Neural progenitor cell (in vitro differentiated cells): ENCODE measurements around the gene DEGS1. TPM values are rescaled to one million over a fixed set of nuclear protein-coding genes. Genes with fewer than 3 reads are reported as not detected.

Source experiments
- DNase-seq: peaks from one replicate; pipeline ENCODE4 v3.0.0-alpha.2; 2016; ENCODE audit warnings: low spot score
- H2AFZ ChIP-seq: fragments of 200-600 bp; sonication (generic); replicated peaks from 2 replicates; pipeline ENCODE4 v1.6.1; 2016; ENCODE audit warnings: antibody characterized with exemption
- H3F3A ChIP-seq: fragments of 200-600 bp; sonication (generic); 2 replicates; pipeline ENCODE4 v1.6.1; 2016; ENCODE audit warnings: antibody characterized with exemption, low read depth
- H3K27ac ChIP-seq: fragments of 200-600 bp; sonication (generic); 2 replicates; pipeline ENCODE4 v1.5.1; 2016; ENCODE audit warnings: mild to moderate bottlenecking
- H3K27me3 ChIP-seq: fragments of 200-600 bp; sonication (generic); 2 replicates; pipeline ENCODE4 v1.6.1; 2016; ENCODE audit warnings: mild to moderate bottlenecking, moderate library complexity
- H3K36me3 ChIP-seq: fragments of 200-600 bp; sonication (generic); 2 replicates; pipeline ENCODE4 v1.5.1; 2016
- H3K4me1 ChIP-seq: fragments of 200-600 bp; sonication (generic); 2 replicates; pipeline ENCODE4 v1.6.1; 2016; ENCODE audit warnings: mixed run types
- H3K4me2 ChIP-seq: fragments of 200-600 bp; sonication (generic); 2 replicates; pipeline ENCODE4 v1.6.1; 2016
- H3K4me3 ChIP-seq: fragments of 200-600 bp; sonication (generic); 2 replicates; pipeline ENCODE4 v1.5.1; 2016
- H3K79me2 ChIP-seq: fragments of 200-600 bp; sonication (generic); 2 replicates; pipeline ENCODE4 v1.6.1; 2016; ENCODE audit warnings: low read depth
- H3K9ac ChIP-seq: fragments of 200-600 bp; sonication (generic); 2 replicates; pipeline ENCODE4 v1.6.1; 2016
- H3K9me3 ChIP-seq: fragments of 200-600 bp; sonication (generic); 2 replicates; pipeline ENCODE4 v1.5.1; 2016; ENCODE audit warnings: low read depth
- H4K20me1 ChIP-seq: fragments of 200-600 bp; sonication (generic); 2 replicates; pipeline ENCODE4 v1.6.1; 2016; ENCODE audit warnings: low read depth
- H3K27ac Mint-ChIP-seq: 3 replicates; pipeline ENCODE4 v1.8.0; 2021; ENCODE audit warnings: mixed read lengths
- H3K27me3 Mint-ChIP-seq: 2 replicates; pipeline ENCODE4 v1.8.0; 2022; ENCODE audit warnings: low read depth, mild to moderate bottlenecking, inconsistent platforms, moderate library complexity, mixed read lengths; ENCODE audit not compliant: insufficient read depth
- H3K36me3 Mint-ChIP-seq: 3 replicates; pipeline ENCODE4 v1.8.0; 2021; ENCODE audit warnings: mixed read lengths
- H3K4me1 Mint-ChIP-seq: 3 replicates; pipeline ENCODE4 v1.8.0; 2021; ENCODE audit warnings: mixed read lengths
- H3K4me3 Mint-ChIP-seq: 3 replicates; pipeline ENCODE4 v1.8.0; 2021; ENCODE audit warnings: mild to moderate bottlenecking, moderate library complexity, mixed read lengths
- H3K9me3 Mint-ChIP-seq: 3 replicates; pipeline ENCODE4 v1.8.0; 2020; ENCODE audit warnings: mixed read lengths
- CTCF ChIP-seq: fragments of 200-600 bp; sonication (generic); IDR thresholded peaks from 2 replicates; pipeline ENCODE4 v1.5.1; 2017; ENCODE audit warnings: antibody characterized with exemption, mild to moderate bottlenecking
- EZH2 ChIP-seq: fragments of 200-600 bp; sonication (generic); IDR thresholded peaks from 2 replicates; pipeline ENCODE4 v1.6.1; 2017; ENCODE audit warnings: antibody characterized with exemption, mild to moderate bottlenecking, moderate library complexity
- EZH2phosphoT487 ChIP-seq: fragments of 200-600 bp; sonication (generic); IDR thresholded peaks from 2 replicates; pipeline ENCODE4 v1.6.1; 2017; ENCODE audit warnings: antibody characterized with exemption
- total RNA-seq: library from RNA; depleted of rRNA; stranded (reverse); fragments of >200 nt; gene quantifications from 2 replicates; pipeline ENCODE4 v1.2.3, GENCODE V29; 2015; ENCODE audit warnings: low replicate concordance

DEGS1 gene
- total RNA-seq, 1 donor from 2014 or later = 91.2 TPM

- TF ChIP-seq EZH2phosphoT487 = no peak
- peaks cover 6% of the 10 kb centered on the region for H3F3A ChIP-seq
- Mint-ChIP-seq H3K36me3 (no peaks in the 10 kb centered on the region), H3K4me1 (peaks cover 20% of the 10 kb centered on the region), H3K27ac (no peak overlapping the region), H3K27me3 (no peaks in the 10 kb centered on the region), H3K9me3 (no peaks in the 10 kb centered on the region), H3K4me3 (no peak overlapping the region)
- H3K4me3 ChIP-seq = no peak overlapping the region
- H3K27me3 ChIP-seq = no peaks in the 10 kb centered on the region
- no peaks in the 10 kb centered on the region for H4K20me1 ChIP-seq
- DNase-seq = no peak
- no peak overlapping the region for H3K9ac ChIP-seq
- H3K27ac ChIP-seq = no peak overlapping the region
- H3K79me2 ChIP-seq = no peaks in the 10 kb centered on the region
- H2AFZ ChIP-seq = peak overlapping the region; percentile 57
- no peaks in the 10 kb centered on the region for H3K9me3 ChIP-seq
- H3K36me3 ChIP-seq = no peaks in the 10 kb centered on the region
- peaks cover 19% of the 10 kb centered on the region for H3K4me1 ChIP-seq
- no peak overlapping the region for H3K4me2 ChIP-seq
Measured at GRCh38 chr1:224219612-224220059, 36.6 kb downstream of the DEGS1 start.

DNA sequence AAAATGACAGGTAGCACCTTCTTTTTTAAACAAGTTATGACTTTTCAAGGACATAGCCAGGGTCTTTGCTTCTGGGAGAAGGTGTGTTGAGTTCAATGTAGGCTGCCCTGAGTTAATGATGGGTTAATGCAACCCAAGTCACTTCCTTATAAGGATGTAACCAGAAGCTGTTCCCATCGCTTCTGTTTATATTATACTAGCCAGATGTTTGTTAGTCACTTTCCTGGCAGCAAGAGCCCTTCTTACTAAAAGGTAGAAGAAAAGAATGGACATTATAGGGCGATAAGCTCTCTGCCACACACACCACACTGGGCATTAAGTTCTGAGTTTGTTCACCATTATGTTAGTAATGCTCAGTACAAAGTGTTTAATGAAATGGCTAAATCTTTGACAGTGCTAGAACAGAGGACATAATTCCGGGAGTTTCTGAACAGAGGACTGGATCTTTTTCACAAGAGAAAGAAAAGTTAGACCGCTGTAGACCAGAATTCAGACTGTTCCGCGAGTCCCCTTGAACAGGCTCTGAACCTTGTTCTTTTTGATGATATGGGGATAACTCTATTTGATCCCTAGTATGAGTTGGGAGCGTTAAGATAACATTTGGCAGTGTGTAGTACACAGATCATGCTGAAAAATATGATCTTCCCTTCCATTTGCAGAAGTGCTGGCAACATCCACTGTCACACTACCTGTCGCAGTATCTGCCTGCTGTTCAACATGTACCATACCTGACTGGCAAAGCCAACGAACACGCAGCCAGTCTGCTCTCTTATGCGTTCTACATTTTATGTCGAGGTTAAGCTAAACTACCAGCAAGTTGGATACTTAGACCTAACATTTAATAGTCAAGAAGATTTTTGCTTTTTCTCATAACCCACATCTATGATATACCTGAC is 41.0 kb downstream of the DEGS1 start:
- H3K36me3 ChIP-seq = no peaks in the 10 kb centered on the region
- no peaks in the 10 kb centered on the region for H3F3A ChIP-seq
- Mint-ChIP-seq H3K4me3 (no peak overlapping the region), H3K27ac (no peak overlapping the region), H3K9me3 (no peaks in the 10 kb centered on the region), H3K4me1 (peaks cover 16% of the 10 kb centered on the region), H3K36me3 (peaks cover 13% of the 10 kb centered on the region), H3K27me3 (peaks cover 2% of the 10 kb centered on the region)
- H2AFZ ChIP-seq = no peak overlapping the region
- no peak overlapping the region for H3K4me3 ChIP-seq
- H3K9ac ChIP-seq = no peak overlapping the region
- no peak for DNase-seq
- no peaks in the 10 kb centered on the region for H3K27me3 ChIP-seq
- no peaks in the 10 kb centered on the region for H3K79me2 ChIP-seq
- no peaks in the 10 kb centered on the region for H3K9me3 ChIP-seq
- no peaks in the 10 kb centered on the region for H4K20me1 ChIP-seq
- TF ChIP-seq CTCF (no peak), EZH2 (no peak), EZH2phosphoT487 (no peak)
- no peak overlapping the region for H3K4me2 ChIP-seq
- peaks cover 17% of the 10 kb centered on the region for H3K4me1 ChIP-seq
- H3K27ac ChIP-seq = no peak overlapping the region

DNA sequence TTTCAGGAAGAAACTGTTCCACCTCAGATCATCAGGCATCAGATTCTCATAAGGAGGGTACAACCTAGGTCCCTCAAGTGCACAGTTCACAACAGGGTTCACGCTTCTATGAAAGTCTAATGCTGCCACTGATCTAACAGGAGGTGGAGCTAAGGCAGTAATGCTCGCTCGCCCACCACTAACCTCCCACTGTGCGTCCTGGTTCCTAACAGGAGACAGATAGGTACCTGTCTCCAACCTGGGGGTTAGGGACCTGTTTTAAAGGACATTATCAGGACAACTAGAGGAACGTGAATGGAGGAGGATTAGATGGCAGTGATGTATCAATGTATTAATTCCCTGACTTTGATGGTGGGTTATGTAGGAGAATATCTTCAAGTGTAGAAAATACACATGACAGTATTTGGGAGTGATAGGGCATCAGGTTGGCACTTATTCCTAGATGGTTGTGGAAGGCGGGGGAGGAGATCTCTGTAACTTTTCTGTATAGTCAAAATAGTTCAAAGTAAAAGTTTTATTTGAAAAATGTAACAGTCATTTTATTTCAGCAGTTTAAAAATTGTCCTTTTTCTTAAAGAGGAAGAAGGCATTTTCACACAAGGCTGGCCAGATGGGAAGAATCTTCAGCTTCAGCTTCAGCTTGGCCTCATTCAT is 43.9 kb downstream of the DEGS1 start:
- no peaks in the 10 kb centered on the region for H3K79me2 ChIP-seq
- no peak overlapping the region for H3K4me2 ChIP-seq
- peaks cover 10% of the 10 kb centered on the region for H3K4me1 ChIP-seq
- no peak overlapping the region for H2AFZ ChIP-seq
- H3K36me3 Mint-ChIP-seq = peaks cover 20% of the 10 kb centered on the region
- no peaks in the 10 kb centered on the region for H3K9me3 ChIP-seq
- H3K9me3 Mint-ChIP-seq = no peaks in the 10 kb centered on the region
- no peak overlapping the region for H3K27ac ChIP-seq
- no peak overlapping the region for H3K9ac ChIP-seq
- H3K4me3 ChIP-seq = no peak overlapping the region
- peaks cover 10% of the 10 kb centered on the region for H3K4me1 Mint-ChIP-seq
- H4K20me1 ChIP-seq = no peaks in the 10 kb centered on the region
- no peak overlapping the region for H3K27ac Mint-ChIP-seq
- no peaks in the 10 kb centered on the region for H3K27me3 ChIP-seq
- no peaks in the 10 kb centered on the region for H3F3A ChIP-seq
- no peak overlapping the region for H3K4me3 Mint-ChIP-seq
- peaks cover 2% of the 10 kb centered on the region for H3K27me3 Mint-ChIP-seq
- TF ChIP-seq CTCF = no peak
- TF ChIP-seq EZH2phosphoT487 = no peak
- no peak for TF ChIP-seq EZH2
- H3K36me3 ChIP-seq = peaks cover 5% of the 10 kb centered on the region
- no peak for DNase-seq
